Neural crest cell (in vitro differentiated cells): ENCODE measurements around the gene PCSK2. TPM values are rescaled to one million over a fixed set of nuclear protein-coding genes. Genes with fewer than 3 reads are reported as not detected.

Experiments
- DNase-seq: peaks from one replicate; pipeline ENCODE4 v3.0.0; 2021; ENCODE audit warnings: low read depth, mixed read lengths, low spot score
- H3K27ac Mint-ChIP-seq: one replicate; pipeline ENCODE4 v1.8.0; 2021; ENCODE audit warnings: mild to moderate bottlenecking, mixed read lengths; ENCODE audit not compliant: unreplicated experiment
- H3K27me3 Mint-ChIP-seq: 2 replicates; pipeline ENCODE4 v1.8.0; 2021; ENCODE audit warnings: low read depth, mild to moderate bottlenecking, mixed read lengths
- H3K36me3 Mint-ChIP-seq: 2 replicates; pipeline ENCODE4 v1.8.0; 2021; ENCODE audit warnings: low read depth, mild to moderate bottlenecking, mixed read lengths
- H3K4me1 Mint-ChIP-seq: 2 replicates; pipeline ENCODE4 v1.8.0; 2021; ENCODE audit warnings: mixed read lengths
- H3K4me3 Mint-ChIP-seq: one replicate; pipeline ENCODE4 v1.8.0; 2021; ENCODE audit warnings: mild to moderate bottlenecking, mixed read lengths
- H3K9me3 Mint-ChIP-seq: 2 replicates; pipeline ENCODE4 v1.8.0; 2021; ENCODE audit warnings: mixed read lengths
- total RNA-seq: library from RNA; stranded (reverse); gene quantifications from 2 replicates; pipeline ENCODE4 v1.2.1, GENCODE V29; 2021
- TF ChIP-seq, protein P1 (sequence below): fragments of 200-600 bp; sonication (generic); conservative IDR thresholded peaks from 2 replicates; pipeline ENCODE4 v1.5.0; 2021; ENCODE audit warnings: antibody characterized with exemption, mild to moderate bottlenecking

The PCSK2 gene
- total RNA-seq, 1 donor from 2014 or later, result 2.1 TPM

DNA sequence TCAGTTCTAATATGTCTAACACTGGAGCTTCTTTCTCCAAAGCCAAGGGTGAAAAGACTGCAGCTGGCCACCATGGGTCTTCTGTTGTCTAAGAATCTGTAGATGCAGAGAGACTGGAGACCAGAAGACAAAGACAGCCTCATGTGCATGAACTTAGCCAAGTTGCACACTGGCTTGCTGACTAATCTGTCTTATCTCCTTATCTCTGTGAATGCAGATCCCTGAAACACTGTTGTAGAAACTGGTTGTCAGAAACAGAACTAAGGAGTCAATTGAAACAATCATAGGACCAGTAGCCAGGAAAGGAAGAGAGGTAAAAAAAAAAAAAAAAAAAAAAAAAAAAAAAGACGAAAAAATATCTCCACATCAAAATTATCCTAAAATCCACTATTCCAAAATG, 194.7 kb downstream of the PCSK2 start:
- DNase-seq, result no peak
- TF ChIP-seq, protein P1, sequence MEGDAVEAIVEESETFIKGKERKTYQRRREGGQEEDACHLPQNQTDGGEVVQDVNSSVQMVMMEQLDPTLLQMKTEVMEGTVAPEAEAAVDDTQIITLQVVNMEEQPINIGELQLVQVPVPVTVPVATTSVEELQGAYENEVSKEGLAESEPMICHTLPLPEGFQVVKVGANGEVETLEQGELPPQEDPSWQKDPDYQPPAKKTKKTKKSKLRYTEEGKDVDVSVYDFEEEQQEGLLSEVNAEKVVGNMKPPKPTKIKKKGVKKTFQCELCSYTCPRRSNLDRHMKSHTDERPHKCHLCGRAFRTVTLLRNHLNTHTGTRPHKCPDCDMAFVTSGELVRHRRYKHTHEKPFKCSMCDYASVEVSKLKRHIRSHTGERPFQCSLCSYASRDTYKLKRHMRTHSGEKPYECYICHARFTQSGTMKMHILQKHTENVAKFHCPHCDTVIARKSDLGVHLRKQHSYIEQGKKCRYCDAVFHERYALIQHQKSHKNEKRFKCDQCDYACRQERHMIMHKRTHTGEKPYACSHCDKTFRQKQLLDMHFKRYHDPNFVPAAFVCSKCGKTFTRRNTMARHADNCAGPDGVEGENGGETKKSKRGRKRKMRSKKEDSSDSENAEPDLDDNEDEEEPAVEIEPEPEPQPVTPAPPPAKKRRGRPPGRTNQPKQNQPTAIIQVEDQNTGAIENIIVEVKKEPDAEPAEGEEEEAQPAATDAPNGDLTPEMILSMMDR, result no peak
- no peaks in the 10 kb centered on the region for H3K9me3 Mint-ChIP-seq
- H3K4me1 Mint-ChIP-seq, result no peaks in the 10 kb centered on the region
- no peak overlapping the region for H3K4me3 Mint-ChIP-seq
- no peaks in the 10 kb centered on the region for H3K36me3 Mint-ChIP-seq
- no peak overlapping the region for H3K27ac Mint-ChIP-seq
- H3K27me3 Mint-ChIP-seq, result peaks cover 13% of the 10 kb centered on the region

DNA sequence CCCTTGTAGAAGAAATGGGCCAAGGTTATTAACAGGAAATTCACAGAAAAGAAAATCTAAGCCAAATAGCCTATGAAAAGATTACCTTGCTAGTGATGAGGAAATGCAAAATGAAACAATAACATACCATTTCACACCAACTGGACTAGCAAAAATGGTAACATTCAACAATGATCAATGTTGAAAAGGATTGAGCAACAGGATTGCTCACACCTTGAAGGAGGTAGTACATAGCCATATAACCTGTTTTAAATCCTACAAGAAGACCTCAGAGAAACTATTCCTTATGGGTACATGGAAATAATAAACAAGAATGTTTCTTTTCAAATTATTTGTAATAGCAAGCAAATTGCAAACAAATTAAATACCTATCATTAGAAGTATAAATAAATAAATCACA, 196.9 kb downstream of the PCSK2 start:
- peaks cover 5% of the 10 kb centered on the region for H3K27me3 Mint-ChIP-seq
- no peak overlapping the region for H3K27ac Mint-ChIP-seq
- TF ChIP-seq, protein P1, result no peak

DNA sequence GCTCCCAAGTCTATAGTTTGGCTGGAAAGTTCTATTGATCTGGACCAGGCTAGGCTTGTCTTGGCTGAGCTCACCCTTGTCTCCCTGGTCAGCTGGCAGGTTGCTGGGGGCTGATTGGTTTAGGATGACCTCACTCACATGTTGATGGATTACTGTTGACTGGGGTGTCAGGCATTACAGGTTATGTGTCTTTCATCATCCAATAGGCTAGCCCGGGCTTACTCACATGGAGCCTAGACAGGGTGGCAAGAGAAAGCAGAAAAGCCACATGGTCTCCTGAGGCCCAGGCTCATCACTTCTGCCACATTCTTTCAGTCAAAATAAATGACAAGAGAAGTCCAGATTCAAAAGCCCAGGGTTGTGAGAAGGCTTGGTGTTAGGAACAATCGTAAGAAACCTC, 200.8 kb downstream of the PCSK2 start:
- no peaks in the 10 kb centered on the region for H3K9me3 Mint-ChIP-seq
- peaks cover 4% of the 10 kb centered on the region for H3K27me3 Mint-ChIP-seq
- H3K4me1 Mint-ChIP-seq, result peaks cover 3% of the 10 kb centered on the region
- TF ChIP-seq, protein P1, result no peak
- no peak overlapping the region for H3K4me3 Mint-ChIP-seq
- no peak for DNase-seq
- H3K27ac Mint-ChIP-seq, result no peak overlapping the region
- H3K36me3 Mint-ChIP-seq, result no peaks in the 10 kb centered on the region

More for the DNA sequence above, 196.9 kb downstream of the PCSK2 start:
- DNase-seq, result no peak
- Mint-ChIP-seq H3K9me3 (no peaks in the 10 kb centered on the region), H3K4me3 (no peak overlapping the region), H3K4me1 (no peaks in the 10 kb centered on the region), H3K36me3 (no peaks in the 10 kb centered on the region)

DNA sequence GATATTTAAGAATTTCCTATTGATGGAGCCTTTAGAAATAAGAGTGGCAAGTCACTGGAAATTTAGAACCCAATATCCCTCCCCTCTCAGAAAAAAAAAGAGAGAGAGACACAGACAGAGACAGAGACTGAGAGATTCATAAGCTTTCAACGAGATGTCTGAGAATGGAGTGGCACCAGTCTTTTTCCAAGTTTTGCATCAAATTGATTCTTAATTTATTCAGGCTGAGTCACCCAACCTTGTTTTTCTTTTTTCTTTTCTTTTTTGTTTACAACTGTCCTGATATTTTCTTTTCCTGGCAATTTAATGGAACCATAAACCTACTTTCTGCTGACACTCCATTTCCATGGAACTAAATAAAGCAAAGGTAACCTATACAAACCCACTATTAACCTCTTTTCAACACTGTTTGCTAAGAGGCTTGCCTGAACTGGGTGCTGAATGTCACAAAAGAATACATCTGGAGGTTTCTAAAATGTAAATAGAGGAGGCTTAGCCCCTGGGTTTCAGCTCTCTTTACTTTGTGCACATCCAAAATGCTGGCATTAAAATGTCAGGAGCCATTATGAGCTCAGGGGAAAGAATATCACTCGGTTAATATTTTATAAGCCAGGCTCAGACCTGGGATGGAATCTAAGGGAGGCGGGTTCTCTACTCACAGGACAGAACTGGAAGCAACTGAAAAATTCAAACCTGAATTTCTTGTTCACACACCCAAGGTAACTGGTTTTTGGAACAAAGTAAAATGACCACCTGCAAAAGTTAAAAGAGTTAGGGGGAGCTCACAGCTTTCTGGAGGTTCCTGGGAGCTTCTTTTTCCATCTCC, 203.5 kb downstream of the PCSK2 start:
- no peak overlapping the region for H3K4me3 Mint-ChIP-seq
- H3K27me3 Mint-ChIP-seq, result peaks cover 4% of the 10 kb centered on the region
- TF ChIP-seq, protein P1, result no peak
- no peak for DNase-seq
- H3K4me1 Mint-ChIP-seq, result peaks cover 7% of the 10 kb centered on the region
- H3K27ac Mint-ChIP-seq, result no peak overlapping the region
- no peaks in the 10 kb centered on the region for H3K9me3 Mint-ChIP-seq
- no peaks in the 10 kb centered on the region for H3K36me3 Mint-ChIP-seq

DNA sequence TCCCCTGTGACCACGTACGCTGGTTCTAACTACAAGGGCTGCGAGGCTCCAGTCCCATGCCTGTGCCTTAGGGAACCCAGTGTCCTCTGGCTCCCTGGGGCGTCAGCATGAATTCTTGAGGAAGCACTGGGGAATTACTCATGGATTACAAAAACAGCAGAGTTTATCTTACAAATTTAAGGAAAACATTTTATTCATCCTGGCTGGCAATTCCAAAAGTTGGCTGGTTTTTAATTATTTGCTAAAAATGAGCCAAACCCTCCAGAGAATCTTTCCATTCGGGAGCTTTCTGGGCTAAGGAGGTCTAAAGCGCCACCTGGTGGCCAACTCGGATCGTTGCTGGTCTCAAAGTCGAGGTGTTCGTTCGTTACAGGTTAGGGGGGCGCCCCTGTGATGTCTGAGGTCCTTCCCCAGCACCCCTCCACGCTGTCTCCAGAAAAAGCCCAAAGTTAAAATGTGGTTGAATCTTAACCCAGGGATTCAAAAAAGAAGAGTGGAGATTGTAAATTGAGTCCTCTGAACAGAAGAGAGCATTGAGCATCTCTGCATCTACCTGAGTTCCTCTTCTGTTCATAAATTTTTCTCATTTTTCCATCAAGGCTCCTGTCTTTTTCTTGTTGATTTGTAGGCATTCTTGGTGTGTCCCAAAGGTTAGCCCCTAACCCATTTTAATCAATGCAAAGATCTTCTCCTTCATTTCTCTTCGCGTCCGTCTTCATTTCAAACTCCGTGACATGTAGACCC, 205.0 kb downstream of the PCSK2 start:
- Mint-ChIP-seq H3K27ac (no peak overlapping the region), H3K27me3 (peaks cover 4% of the 10 kb centered on the region), H3K4me3 (no peak overlapping the region), H3K9me3 (no peaks in the 10 kb centered on the region), H3K4me1 (peaks cover 7% of the 10 kb centered on the region), H3K36me3 (no peaks in the 10 kb centered on the region)
- TF ChIP-seq, protein P1, result peak; percentile 98
- peak; percentile 65 for DNase-seq
